Hematopoietic multipotent progenitor cell treated with erythropoietin and hydrocortisone succinate and interleukin-3 and kit ligand, for 4 days (in vitro differentiated cells): ENCODE measurements around the gene MBD3L5.
A peak's percentile ranks its signal among the peaks of the same experiment; 100 is the strongest.
"Not testable (repeated sequence)": the region's sequence is repeated elsewhere in the genome, so short reads cannot be mapped to it uniquely, and the experiment has no call there.

Source experiments
- DNase-seq: peaks from one replicate; pipeline ENCODE4 v3.0.0-alpha.2; 2015

The MBD3L5 gene

DNA sequence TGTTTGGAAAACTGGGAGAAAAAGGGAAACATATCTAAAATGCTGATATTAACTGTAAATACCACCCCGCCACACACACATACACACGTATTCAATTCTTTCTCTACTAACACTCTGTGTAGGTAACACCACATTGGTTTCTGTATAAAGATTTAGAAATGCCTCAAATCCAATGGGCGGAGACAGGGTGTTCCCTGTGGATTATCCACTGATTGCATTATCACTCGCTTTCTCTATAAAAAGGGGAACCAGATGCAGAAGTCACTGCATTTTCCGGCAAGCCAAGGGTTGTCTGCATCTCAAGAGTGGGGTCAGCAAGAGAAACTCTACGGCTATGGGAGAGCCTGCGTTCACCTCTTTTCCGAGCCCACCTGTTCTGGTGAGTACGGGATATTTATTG is at the start of gene MBD3L5:
Gene MBD3L5, plus strand, starts transcription at position 301 of the 400 bp plus-strand sequence. Its CDS starts 34 bp downstream, at position 335.
- DNase-seq = not testable (repeated sequence)

DNA sequence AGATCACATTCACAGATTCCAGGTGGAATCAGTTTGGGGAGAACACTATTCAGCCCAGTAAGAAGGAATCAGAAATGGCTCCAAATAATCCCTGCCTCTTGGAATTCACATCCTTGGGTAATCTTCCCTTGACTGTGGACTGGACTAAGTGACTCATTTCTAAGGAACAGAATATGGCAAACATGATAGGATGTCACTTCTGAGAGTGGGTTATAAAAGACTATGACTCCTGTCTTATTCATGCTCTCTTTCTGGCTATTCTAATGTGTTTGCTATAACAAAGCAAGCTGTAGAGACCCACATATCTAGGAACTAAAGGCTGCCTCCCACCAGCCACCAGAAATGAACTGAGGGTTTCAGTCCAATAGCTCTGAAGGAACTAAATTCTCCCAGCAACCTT is 46.9 kb upstream of the MBD3L5 start:
- no peak for DNase-seq

DNA sequence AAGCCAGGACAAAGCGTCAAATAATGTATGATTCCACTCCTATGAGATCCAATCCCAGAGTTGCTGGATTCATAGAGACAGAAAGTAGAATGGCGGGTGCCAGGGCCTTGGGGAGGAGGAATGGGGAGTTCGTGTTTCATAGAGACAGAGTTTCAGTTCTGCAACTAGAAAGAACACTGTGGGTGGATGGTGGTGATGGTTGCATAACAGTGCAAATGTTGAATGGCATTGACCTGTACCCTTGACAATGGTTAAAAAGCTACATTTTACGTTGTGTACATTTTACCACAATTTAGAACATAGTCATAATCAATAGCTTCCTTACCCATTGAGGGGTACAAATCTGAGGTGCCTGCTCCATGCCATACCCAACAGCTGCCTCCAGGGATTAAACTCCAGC is 42.5 kb upstream of the MBD3L5 start:
- DNase-seq = no peak

DNA sequence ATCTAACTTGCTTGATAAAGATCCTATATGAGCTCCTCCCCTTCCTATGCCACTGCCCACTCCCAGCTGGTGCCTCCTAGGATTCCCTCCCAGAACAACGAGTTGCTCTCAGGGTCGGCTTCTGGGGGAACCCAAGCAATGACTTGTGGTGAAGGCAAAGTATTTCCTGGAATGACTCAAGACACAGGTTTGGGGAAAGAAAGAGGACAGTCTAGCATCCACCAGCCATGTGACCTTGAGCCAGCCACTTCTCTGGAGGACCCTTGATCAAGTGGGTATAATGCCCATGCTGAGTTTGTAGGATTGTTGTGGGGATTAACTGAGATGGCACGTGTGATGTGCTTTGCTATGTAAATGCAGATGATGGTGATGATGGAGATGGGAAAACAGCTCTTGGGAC is 42.1 kb upstream of the MBD3L5 start:
- DNase-seq = no peak

DNA sequence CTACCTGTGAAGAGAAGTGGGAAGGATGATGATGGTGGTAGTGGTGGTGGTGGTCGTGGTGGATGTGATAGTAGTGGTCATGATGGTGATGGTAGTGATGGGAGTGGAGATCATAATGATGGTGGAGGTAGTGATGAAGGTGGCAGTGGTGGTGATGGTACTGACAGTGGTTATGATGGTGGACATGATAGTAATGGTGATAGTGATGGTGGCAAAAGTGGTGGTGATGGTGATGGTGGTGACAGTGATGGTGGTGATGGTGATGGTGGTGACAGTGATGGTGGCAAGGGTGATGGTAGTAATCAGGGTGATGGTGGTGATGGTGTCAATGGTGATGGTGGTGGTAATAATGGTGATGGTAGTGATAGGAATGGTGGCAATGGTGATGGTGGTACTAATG is 35.3 kb upstream of the MBD3L5 start:
- DNase-seq = no peak

DNA sequence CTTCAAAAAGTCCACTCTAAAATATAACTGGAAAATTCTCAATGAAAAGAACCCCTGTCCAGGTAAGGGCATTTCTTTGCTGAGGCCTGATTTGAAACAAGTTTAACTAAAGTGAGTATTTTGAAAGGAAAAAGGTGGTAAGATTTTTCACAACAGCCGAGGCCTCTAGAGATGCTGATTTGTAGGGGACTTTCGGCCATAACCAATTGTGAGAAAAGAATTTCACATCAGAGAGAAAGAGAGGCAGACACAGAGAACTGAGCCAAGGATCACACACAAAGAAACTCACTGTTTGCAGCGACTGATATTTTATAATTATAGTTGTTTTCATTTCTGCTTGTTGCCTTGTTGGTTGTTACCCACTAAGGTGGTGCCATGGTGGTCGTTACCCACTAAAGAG is 33.6 kb upstream of the MBD3L5 start:
- no peak for DNase-seq

DNA sequence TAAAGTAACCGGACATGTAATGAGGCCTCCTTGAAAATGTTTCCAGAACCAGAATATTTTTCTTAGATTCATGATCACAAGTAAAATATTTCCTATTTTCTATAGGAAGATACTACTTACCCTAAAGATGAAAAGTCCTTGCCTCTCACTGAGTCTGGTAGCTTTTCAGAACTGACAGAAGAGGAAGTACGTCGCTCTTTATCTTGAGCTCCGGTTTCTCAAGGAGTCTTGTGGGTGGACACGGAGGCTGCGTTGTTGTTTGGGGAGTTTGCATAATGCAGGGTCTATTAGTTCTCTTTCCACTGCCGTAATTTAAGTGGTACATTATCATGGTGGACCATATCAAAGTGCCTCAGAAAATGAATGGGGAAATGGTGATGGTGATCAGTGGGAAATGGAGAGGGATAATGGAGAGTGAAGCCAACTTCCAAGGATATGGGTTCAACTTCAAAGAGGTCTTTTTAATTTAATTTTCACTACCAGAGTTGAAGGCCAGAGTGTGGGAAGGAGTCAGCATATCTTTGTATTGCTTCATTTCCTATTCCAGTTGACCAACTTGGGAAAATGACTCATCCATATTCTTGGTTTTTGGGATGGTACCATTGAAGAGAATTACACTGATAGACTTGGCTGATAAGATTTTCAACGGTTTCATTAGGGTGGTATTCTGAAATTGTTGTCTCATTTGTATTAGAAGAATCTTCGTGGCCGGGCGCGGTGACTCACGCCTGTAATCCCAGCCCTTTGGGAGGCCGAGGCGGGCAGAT is 32.5 kb upstream of the MBD3L5 start:
- peak; percentile 82 for DNase-seq

DNA sequence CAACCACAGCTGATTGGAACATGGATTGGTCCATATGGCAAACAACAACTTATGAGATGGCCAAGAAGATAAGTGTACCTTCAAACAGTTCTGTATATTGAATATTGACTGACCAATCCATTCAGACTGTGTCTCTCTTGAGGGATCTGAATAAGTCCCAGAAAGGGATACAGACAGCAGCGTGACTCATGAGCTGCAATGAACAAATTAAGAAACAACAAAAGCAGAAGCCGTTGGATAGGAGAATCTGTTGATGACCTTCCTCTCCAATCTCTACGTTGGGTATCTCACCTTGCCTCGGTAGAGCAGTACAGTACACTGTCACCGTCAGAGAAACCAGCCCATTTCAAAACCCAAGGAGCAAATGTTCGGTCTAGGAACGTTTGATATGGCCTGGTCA is 30.4 kb upstream of the MBD3L5 start:
- DNase-seq = no peak

DNA sequence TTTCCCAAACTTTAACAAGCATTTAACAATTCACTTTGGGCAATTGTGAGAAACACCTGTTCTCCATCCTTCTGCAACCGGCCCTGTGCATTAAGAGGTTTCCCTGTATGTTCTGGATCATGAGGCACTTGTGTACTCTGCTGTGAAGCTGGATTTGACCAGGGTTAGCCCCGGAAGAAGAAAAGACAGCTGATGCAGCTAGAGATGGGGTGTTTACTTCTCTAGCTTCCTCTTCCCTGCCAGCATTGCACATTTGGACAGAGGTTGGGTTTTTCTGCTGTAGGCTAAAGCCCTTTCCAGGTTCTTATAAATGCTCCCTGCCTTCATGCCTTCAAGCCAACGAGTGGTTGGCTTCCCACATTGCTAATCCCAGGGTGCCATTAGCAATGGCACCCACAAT is 30.0 kb upstream of the MBD3L5 start:
- DNase-seq = no peak

DNA sequence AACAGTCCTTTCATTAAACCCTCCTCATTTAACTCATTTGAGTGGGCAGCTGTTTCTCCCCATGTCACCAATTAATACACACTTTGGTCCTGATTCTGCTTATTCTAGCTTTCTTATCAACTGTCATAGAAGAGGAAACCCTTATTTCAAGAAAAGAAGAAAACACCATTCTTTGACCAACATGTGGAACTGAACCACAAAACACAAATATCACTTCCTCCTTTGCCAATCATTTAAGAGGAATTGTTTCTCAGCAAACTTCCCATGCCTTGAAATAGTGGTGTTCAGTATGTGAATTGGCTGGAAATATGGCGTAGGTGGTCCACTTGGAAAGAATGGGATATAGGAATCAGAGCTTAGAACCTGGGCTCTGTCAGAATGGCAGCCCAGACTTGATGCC is 29.6 kb upstream of the MBD3L5 start:
- no peak for DNase-seq

DNA sequence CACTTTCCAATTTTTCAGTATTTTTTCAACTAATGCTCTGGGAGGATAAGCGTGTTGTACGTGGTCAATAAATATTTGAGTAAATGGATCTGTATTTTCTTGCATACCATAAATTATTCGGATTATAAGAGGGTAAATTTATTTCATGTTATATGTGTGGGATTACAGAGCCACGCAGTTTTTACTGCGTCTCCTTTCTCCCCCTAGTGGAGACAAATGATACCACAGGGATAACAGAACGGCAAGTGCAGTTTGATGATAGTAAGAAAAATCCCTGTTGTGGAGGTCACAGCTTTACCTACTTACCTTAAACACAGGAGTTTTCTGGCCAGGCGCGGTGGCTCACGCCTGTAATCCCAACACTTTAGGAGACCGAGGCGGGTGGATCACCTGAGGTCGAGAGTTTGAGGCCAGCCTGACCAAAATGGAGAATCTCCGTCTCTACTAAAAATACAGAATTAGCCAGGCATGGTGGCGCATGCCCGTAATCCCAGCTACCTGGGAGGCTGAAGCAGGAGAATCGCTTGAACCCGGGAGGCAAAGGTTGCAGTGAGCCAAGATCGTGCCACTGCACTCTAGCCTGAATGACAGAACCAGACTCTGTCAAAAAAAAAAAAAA is 26.0 kb upstream of the MBD3L5 start:
- DNase-seq = peak; percentile 67

DNA sequence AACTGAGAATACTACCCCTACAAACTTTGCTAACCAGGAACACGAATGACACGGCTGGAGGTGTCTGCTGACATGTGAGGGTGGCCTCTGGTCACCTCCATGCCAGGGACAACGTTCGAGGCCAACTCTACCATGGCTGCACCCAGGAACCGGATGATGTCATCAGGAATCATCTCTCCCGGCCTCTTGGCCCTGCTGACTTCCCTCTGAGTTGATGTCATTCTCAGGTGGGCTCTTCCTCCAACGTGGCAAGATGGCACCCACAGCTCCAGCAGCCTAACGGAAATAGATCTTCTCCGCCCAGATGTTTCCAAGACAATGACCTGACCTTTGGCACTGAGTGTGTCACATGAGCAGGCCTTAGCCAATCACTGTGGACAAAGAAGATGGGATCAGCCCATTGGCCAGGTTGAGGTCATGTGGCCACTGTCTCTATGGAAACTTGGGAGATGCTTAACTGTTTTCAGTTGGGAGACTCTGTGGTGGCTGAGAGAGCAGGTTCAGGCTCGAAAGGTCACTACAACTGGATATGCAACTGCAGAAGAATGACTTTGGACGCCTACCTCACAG is 24.2 kb upstream of the MBD3L5 start:
- DNase-seq = no peak

DNA sequence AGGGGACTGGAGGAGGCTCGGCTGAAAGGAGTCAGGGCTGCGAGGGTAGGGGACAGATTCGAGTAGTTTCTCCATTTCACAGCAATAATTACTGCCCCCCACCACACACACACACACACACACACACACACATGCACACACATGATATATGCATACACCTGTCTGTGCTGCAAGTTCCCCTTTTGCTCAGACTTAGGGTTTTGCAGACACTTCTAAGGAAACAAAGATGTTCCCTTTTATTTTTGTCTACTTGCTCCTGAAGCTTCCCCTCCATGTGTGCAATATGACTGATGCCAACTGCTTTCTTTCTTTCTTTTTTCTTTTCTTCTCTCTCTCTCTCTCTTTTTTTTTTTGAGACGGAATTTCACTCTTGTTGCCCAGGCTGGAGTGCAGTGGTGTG is 22.5 kb upstream of the MBD3L5 start:
- peak; percentile 43 for DNase-seq

DNA sequence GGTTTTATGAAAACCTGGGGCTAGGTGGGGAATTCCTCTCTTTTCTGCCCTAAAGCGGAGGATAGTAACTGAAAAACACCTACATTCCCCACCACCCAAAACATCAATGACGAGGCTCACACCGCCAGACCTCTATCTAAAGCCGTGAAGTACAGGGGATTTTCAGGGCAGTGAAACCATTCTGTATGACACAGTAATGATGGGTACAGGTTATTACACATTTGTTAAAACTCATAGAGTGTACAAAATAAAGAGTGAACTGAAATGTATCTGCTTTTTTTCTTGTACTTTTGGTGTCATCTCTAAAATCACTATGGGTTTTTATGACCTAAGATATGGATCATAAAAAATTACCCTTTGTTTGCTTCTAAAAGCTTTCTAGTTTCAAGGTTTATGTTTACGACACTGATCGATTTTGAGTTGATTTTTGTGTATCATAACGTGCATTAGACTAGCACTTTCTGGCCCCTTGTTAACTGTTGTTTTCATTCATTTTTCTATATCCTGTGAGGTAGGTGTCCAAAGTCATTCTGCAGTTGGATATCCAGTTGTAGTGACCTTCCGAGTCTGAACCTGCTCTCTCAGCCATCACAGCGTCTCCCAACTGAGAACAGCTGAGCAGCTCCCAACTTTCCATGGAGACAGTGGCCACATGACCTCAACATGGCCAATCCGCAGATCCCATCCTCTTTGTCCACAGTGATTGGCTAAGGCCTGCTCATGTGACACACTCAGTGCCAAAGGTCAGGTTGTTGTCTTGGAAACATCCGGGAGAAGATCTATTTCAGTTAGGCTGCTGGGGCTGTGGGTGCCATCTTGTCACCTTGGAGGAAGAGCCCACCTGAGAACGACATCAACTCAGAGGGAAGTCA is 19.4 kb upstream of the MBD3L5 start:
- no peak for DNase-seq

DNA sequence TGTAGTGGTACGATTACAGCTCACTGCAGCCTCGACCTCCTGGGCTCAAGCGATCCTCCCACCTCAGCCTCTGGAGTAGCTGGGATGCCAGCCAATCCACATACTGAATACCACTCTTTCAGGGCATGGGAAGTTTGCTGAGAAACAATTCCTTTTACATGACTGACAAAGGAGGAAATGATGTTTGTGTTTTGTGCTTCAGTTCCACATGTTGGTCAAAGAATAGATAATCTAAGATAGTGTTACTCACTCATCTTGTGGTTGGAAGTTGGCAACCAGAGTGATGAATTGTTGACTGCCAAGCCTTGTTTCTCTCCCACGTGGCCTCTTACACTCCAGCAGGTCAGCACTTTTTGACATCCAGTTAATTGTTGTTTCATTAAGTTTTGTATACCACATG is 16.7 kb upstream of the MBD3L5 start:
- peak; percentile 79 for DNase-seq

DNA sequence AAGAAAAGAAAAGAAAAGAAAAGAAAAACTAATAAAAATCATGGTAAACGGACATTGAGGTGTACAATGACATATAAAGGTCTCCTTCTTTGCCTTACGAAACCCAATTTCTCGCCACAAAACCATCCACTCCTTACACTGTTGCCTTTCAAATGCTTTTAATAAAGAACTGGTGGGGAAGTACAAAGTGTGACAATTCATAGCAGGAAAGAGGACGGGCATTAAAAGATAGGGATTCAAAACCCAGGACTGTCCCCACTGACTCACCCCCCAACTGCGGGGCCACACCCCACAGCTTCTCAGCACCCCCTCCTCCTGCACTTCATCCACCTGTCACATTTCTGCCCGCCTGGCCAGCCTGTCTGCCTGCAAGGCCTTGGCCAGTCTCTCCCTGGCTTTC is 11.6 kb upstream of the MBD3L5 start:
- DNase-seq = no peak

DNA sequence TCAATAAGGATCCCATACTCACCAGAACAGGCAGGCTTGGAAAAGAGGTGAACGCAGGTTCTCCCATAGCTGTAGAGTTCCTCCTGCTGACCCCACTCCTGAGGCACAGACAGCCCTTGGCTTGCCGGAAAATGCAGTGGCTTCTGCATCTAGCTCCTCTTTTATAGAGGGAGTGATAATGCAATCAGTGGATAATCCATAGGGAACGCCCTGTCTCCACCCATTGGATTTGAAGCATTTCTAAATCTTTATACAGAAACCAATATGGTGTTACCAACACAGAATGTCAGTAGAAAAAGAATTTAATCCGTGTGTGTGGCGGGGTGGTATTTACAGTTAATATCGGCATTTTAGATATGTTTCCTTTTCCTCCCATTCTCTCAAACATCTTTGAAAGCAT is 9.0 kb upstream of the MBD3L5 start, which contains the start of gene MBD3L2B:
Gene MBD3L2B, minus strand, starts transcription at position 101 of the 400 bp plus-strand sequence. Its CDS starts 34 bp downstream, at position 67.
- not testable (repeated sequence) for DNase-seq

DNA sequence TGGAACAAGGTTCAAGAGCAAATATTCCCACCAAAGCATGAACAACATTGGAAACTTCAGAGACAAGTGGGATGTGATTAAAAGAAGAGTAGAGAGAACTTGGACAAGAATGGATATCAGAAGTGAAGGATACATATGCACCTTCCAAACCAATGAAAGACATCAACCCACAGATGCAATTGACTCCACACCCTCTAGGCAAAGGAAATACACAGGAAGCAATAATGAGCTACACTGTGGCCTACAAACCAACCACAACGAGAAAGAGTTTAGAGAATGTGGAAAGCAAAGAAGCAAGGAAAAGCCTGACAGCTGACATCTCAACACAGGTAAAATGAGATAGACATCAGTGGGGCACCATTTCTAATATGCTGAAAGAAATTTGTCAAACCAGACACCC is 1.6 kb upstream of the MBD3L5 start:
- not testable (repeated sequence) for DNase-seq

DNA sequence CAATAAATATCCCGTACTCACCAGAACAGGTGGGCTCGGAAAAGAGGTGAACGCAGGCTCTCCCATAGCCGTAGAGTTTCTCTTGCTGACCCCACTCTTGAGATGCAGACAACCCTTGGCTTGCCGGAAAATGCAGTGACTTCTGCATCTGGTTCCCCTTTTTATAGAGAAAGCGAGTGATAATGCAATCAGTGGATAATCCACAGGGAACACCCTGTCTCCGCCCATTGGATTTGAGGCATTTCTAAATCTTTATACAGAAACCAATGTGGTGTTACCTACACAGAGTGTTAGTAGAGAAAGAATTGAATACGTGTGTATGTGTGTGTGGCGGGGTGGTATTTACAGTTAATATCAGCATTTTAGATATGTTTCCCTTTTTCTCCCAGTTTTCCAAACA is 9.7 kb downstream of the MBD3L5 start, which contains the start of gene MBD3L4:
Gene MBD3L4, minus strand, starts transcription at position 101 of the 400 bp plus-strand sequence. Its CDS starts 35 bp downstream, at position 66.
- not testable (repeated sequence) for DNase-seq

DNA sequence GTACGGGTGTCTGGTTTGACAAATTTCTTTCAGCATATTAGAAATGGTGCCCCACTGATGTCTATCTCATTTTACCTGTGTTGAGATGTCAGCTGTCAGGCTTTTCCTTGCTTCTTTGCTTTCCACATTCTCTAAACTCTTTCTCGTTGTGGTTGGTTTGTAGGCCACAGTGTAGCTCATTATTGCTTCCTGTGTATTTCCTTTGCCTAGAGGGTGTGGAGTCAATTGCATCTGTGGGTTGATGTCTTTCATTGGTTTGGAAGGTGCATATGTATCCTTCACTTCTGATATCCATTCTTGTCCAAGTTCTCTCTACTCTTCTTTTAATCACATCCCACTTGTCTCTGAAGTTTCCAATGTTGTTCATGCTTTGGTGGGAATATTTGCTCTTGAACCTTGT is 11.2 kb downstream of the MBD3L5 start:
- not testable (repeated sequence) for DNase-seq

DNA sequence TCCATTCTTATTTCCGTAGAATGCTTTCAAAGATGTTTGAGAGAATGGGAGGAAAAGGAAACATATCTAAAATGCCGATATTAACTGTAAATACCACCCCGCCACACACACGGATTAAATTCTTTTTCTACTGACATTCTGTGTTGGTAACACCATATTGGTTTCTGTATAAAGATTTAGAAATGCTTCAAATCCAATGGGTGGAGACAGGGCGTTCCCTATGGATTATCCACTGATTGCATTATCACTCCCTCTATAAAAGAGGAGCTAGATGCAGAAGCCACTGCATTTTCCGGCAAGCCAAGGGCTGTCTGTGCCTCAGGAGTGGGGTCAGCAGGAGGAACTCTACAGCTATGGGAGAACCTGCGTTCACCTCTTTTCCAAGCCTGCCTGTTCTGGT is 18.6 kb downstream of the MBD3L5 start, which contains the start of gene MBD3L2:
Gene MBD3L2, plus strand, starts transcription at position 301 of the 400 bp plus-strand sequence. Its CDS starts 53 bp downstream, at position 354.
- not testable (repeated sequence) for DNase-seq

DNA sequence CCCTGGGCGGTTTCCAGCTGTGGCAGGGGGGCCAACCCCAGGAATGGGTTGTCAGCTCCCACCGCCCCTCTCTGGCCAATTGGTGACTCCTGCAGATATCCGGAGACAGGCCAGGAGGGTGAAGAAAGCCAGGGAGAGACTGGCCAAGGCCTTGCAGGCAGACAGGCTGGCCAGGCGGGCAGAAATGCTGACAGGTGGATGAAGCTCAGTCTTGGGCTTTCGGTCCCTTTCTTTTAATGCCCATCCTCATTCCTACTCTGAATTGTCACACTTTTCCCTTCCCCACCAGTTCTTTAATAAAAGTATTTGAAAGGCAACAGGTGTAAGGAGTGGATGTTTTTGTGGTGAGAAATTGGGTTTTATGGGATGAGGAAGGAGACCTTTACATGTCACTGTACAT is 21.0 kb downstream of the MBD3L5 start:
- not testable (repeated sequence) for DNase-seq

DNA sequence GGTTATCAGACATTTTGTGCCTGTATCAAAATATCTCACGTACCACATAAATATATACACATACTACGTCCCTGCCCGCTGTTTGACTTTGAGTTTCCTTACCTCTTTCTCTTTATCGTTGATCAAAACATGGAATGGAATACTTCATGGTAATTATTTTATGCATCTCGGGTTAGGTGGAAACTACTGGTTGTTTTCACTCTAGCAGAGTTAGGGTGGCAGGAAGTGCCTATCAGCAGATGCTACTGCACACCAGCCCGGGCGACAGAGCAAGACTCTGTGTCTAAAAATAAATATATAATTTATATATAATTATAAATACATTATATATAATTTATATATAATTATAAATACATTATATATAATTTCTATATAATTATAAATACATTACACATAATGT is 22.5 kb downstream of the MBD3L5 start:
- DNase-seq = not testable (repeated sequence)
